HG02642 (cell line): ENCODE data around the gene ZNF367.

Source experiments
- ATAC-seq: cut with Tn5 transposase; IDR thresholded peaks from one replicate; pipeline ENCODE4 v1.9.1; 2021; ENCODE audit warnings: mild to moderate bottlenecking; ENCODE audit not compliant: unreplicated experiment, poor library complexity

The ZNF367 gene

DNA sequence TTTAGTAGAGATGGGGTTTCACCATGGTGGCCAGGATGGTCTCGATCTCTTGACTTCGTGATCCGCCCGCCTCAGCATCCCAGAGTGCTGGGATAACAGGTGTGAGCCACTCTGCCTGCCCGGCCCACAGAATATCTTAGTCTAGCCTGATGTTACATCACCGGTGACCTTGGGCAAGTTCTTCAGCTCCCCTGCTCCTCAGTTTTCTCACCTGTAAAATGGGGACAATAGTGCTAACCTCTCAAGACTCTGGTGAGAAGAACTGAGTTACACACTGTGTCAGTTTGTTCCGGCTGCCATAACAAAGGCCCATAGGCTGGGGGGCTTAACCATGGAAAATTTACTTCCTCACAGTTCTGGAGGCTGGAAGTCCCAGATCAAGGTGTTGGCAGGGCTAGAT, 19.3 kb upstream of the ZNF367 start:
- no peak for ATAC-seq

DNA sequence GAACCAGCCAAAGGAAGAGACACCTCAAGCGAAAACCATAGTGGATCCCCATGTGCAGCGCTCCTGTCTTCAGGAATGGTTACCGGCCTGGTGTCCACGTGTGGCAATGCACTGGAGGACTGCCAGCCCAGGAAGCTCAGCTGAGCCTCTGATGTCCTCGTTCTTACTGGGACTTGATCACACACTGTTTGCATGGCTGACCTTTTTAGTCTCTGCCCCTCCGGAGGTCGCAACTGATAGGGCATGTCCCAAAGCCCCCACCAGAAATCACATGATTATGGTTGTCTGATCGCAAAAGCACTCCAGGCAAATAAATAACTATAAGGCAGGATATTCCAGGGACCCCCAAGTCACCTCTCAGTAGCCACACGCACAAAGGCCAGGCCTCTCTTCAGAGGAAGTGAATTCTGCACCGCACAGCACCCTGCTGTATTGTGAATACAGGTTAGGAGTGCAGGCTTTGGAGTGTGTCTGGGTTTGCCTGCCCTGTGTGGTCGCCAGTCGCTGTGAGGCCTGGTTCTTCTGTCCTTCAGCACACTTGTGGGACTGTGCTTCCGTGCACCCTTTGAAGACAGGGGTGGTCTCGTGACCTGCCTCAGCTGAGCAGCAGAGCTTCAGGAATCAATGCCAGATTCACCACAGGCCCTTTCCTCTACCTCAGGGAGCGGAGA, 18.4 kb upstream of the ZNF367 start:
- no peak for ATAC-seq

DNA sequence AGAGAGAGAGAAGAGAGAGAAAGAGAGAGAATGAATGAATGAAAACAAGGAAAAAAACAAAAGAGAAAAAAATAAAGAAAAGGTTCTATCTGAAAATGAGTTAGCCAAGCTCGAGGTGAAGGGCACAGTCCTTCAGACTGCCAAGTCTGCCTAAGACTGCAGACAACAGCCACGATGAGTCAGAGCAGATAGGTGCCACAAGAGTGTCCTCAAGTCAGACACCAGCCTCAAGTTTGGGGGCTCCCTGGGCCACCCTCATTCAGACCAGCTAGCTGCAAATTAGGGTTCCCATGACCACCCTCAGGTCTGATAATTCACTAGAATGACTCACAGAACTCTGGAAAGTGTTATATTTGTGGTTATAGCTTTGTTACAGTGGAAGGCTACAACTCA, 17.9 kb upstream of the ZNF367 start:
- ATAC-seq: no peak

DNA sequence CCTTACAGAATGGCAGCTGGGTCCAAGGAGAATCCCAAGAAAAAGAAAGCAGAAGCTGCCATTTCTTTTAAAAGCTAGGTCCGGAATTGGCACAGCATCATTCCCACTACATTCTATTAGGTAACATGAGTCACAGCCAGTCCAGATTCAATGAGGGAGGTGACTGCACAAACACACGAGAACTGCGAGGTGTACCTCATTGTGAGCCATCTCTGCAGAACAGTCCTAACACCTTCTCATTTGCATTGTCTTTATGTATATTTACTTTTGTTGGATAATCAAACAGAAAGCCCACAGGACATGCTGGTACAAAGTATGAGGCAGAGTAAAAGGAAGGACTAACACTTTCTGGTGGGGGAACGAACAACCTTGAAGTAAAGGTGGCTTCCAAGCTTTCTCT, 17.2 kb upstream of the ZNF367 start:
- no peak for ATAC-seq

DNA sequence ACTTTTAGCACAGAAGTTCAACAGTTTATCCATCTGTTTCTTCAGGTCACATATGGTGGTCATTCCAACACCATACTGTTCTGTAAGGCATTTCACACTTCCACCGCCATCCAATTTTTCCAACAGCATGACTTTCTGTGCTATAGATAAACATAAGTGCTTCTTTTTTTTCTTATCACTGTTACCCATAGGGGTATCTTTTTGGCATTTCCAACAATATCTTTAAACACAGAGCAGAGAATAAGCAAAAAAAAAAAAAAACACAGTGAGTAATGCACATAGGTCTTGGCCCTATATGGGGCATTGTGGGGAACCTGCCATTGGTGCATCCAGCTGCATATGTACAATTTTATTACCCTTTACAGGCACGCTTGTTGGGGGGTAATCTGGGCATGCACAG, 12.2 kb upstream of the ZNF367 start:
- ATAC-seq: no peak

DNA sequence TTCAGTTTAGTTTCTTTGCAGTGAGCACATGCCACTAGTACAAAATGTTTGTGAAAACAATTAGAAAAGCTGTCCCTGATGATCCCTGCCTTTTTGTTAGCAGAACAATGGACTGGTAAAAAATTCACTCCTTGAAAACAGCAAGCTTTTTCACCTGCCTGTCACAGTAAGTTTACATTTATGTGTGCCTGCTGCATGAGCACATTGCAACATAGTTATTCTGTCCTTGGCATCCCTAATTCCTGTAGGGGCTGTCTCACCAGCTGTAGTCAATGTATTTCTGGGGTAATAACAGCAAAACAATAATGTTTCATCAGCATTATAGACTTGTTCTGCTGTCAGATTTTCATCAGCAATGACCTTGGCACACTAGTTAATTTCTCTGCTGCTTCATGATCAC, 11.6 kb upstream of the ZNF367 start:
- ATAC-seq: no peak

DNA sequence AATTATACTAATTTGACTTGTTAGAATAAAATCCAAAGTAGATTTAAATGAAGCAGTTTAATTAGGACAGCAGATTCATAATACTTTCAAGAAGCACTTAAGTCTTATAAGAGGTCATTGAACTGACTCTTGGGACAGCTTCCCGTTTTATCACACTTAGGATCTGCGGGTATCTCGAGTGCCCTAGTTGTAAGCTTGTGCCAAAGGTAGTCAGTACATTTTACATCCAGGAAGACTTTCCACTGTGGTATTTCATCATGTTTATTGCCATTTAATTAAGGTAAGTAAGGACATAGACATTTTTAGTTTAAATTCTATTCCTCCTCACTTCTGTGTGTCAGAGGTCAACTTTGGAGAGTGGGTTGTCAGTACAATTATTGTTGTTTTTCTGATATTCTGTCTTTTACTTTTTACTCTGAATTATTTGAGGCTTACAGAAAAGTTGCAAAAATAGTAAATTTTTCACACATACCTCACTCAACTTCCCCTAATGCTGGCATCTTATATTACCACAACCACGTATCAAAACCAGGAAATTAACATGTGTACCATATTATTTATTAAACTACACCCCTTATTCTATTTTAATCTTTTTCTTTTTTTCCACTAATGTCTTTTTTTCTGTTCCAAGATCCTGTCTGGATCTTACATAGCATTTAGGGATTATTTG, 7.5 kb upstream of the ZNF367 start:
- no peak for ATAC-seq

DNA sequence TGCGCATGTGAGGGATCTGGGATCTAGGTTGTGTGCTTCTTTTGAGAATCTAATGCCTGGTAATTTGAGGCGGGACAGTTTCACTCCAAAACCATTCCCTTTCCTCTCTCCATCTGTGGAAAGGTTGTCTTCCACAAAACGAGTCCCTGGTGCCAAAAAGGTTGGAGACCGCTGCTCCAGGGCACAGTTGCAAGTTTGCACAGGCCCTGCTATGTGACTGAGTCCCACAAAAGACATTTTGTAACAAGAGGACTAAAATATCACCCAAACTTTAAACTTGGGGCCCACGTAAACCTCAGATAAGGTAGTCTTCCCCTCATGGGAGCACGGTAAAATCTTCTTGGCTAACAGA, 5.8 kb upstream of the ZNF367 start:
- ATAC-seq: no peak

DNA sequence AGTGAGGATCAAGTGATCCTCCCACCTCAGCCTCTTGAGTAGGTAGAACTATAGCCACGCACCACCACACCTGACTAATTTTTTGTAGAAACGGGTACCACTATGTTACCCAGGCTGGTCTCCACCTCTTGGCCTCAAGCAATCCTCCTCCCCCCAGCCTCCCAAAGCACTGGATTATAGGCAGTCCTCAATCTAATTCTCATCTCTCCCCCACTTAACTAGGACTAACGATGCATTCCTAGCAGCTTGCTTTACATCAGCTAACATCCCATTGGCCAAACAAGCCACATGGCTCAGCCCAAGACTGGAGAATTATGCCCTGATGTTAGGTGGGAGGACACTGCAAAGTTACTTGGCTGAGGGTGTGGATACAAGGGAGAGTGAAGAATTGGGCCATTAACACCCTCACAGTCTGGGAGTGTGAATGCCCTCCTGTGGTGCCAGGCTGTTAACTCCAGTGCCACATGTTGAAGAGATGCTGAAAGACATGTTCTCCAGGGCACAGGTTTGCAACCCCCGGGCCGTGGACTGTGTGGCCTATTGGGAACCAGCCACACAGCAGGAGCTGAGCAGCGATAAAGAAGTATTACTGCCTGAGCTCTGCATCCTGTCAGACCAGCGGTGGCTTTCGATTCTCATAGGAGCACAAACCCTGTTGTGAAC, 5.3 kb upstream of the ZNF367 start:
- no peak for ATAC-seq

DNA sequence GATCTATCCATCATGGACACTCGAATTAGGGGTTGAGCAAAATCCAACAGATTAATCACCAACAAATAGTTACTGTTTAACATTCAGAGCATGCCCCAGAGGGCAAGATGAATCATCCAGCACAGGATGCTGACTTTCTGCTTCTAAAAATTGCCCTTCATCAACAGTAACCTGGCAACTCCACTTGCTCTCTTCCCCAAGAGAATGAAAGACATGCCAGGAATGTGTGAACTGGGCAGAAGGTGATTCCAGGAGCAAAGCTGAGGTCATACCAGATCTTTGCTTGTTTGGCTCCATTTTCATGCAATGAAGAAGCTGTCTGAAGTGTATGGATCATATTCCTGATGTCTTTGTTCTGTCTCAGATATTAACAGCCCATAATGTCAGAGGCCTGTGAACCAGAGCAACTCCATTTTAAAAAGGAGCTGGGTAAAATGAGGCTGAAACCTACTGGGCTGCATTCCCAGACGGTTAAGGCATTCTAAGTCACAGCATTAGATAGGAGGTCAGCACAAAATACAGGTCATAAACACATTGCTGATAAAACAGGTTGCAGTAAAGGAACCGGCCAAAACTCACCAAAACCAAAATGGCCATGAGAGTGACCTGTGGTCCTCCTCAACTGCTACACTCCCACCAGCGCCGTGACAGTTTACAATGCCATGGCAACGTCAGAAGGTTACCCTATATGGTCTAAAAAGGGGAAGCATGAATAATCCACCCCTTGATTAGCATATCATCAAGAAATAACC, 2.5 kb upstream of the ZNF367 start:
- no peak for ATAC-seq

DNA sequence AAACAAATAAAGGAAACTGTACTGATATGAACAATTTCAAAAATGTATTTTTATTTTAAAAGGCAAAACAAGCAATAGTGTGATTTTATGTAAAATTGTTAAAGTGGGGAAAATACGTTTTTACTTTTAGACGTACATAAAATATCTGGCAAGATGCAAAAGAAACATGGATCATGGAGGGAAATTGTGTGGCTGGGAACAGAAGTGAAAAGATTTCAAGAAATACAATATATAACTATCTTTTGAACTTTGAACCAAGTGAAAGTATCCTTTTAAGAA, 1.5 kb upstream of the ZNF367 start:
- no peak for ATAC-seq

DNA sequence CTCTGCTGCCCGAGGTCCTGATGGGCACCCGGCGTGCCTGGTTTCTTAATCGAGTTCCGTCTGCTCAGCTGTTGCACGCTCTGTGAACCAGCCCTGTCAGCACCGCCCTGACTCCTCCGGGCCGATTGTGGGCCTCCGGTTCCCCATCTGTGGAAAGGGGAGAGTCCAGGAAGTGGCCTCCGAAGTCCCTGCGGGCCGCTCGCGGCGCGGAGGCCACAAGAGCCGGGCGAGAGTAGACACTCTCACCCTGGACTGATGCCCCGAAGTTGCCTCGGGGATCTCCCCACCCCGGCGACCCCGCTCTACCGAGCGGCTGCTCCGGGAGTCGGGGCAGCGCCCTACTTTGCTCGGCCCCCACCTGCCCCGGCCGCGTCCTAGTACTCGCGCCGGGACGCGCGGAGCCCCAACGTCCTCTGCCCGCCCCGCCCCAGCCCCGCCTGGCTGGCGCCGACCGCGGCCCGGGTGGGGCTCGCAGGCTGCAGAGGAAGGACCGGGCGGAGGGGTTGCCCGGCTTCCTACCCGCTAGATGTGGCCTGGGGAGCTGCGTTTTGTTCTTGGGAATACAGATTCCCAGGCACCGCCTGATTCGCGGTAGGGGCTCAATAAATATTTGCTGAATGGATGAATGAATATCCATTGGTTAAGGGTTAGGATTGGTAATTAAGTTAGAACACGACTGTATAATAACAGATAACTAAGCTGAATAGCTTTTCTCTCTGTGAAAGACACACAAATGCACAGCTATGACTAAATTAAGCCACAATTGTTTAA, 935 bp upstream of the ZNF367 start:
- ATAC-seq: peak; percentile 39

DNA sequence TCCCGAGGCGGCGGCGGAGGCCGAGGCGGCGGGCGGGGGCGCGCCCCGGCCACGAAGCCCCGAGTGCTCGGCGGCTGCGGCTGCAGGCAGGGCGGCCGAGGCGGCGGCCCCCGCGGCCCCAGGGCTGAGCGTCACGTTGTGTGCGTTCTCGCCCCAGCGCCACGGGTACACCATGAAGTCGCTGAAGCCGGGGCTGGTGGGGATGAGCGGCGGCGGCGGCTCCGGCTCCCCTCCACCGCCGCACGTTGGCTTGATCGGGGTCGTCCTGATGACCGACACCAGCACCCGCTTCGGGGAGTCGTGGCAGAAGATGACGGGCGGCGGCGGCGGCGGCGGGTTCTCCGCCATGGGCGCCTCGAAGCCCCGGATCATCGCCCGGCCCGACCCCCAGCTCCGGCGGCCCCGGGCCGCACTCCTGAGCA, 498 bp downstream of the ZNF367 start:
- ATAC-seq: peak; percentile 1

DNA sequence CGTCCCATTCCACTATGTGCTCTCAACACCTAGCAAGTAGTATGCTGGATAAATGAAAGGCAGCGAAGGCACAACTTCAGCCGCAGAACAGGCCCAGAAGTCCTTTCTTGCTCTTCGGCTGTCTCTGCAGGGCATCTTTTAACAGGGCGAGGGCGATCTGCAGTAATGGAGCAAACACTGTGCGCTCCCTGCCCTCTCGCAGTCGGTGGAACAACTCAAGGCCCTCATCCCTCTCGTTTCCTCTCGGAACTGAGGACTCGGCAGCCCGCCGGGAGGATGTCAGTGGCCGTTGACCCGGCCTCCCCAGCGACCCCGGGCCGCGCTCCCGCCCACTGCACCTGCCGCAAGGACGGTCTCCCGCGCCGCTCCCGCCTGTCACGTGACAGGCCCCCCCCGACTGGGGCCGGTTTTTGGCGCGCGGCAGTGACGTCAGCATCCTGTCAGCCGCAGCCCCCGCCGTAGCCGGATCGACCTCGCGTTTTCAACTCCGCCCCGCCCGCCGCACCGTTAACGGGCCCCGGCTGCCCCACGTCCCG, 1.1 kb downstream of the ZNF367 start:
- ATAC-seq: peak; percentile 30

DNA sequence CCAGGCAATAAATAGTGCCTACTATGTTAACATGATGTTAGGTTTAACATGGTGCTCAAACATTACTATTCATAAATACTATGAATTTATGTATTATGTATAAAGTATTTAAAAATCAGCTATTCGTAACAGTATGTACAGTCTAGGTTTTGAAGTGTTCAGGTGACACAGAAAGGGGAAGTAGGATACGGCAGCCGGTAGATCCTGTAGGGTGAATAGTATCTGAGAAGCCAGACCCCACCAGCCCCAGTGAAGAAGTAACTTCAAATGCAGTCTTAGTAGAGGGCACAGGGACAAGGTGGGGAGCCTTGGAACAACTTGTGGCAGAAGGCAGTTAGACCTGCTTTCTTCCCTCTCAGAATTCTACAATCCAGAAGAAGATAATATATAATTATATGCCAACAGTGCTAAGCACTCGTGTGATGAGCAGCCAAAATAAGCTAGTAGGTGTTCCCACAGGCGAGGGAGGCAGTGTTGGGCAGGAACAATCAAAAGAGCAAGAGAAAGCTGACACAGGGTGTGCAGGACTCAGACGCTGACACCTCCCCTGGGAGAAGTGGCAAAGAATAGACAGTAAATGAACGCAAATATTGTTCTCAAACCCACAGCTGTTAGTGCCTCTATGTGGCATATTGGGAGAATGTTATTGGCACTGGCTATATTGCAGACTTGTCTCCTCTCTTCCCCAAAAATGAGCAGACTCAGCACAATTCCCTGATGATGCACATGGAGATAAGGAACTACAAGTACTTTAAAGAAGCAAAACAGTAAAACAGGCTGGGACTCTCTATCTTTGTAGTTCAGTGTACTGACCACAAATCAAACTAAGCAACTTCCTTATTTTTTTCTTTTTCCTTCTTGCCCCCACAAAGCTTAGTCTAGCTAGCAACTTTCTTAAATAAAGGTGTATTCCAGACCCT, 4.6 kb downstream of the ZNF367 start:
- no peak for ATAC-seq

DNA sequence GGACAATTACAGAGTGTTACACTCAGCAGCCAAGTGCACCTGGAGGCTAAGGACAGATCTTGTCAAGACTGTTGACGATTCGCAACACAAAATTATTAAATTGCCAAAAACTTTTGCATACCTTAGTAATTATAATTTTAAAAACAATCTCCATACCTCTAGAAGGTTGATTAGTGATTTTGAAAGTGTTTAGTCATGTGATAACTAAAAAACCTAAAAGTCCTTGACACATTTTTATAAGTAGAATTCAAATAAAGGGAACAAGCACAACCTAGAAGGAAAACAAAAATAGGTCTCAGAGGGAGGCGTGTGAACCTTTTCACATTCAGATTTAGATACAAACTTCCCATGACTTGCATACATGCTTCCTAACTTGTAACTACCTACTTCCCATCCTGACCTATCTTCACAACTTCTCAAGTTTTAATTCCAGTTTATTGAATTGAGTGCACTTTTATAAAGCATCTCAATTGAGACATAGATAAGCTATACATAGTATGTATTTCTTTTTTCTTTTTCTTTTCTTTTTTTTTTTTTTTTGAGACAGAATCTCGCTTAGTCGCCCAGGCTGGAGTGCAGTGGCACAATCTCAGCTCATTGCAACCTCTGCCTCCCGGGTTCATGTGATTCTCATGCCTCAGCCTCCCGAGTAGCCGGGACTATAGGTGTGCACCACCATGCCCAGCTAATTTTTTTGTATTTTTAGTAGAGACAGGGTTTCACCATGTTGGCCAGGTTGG, 5.8 kb downstream of the ZNF367 start:
- no peak for ATAC-seq

DNA sequence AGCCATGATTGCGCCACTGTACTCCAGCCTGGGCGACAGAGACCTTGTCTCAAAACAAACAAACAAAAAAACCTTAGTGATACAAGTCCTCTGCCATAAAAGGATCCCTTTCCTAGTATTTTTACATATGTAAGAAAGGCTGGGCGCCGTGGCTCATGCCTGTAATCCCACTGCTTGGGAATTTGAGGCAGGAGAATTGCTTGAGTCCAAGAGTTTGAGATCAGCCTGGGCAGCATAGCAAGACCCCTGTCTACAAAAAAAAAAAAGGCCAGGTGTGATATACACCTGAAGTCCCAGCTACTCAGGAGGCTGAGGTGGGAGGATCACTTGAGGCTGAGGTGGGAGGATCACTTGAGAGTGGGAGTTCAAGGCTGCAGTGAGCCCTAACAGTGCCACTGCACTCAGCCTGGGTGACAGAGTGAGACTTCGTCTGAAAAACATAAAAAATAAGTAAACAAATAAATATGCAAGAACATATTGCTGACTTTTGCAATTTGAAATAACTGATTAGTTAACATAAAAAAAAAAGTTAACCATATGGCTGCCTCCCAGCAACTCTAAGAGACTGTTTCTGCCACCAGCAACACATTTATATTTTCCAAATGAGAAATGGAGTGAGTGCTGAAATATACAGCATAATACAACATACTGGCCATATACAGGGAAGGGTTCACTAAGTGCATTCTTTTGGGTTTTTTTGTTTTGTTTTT, 6.9 kb downstream of the ZNF367 start:
- no peak for ATAC-seq
